ENCODE data around the gene ZNF524. TPM values are rescaled to one million over a fixed set of nuclear protein-coding genes. Genes with fewer than 3 reads are reported as not detected.
A peak's percentile ranks its signal among the peaks of the same experiment; 100 is the strongest.
"Not testable (repeated sequence)": the region's sequence is repeated elsewhere in the genome, so short reads cannot be mapped to it uniquely, and the experiment has no call there.

The ZNF524 gene
- total RNA-seq (2014; rRNA removed; shearing (Covaris generic)) = 14.7 and 16.9 TPM in 2 replicates

GRCh38 chr19:55599842-55600661 is at the start of gene ZNF524:
Gene ZNF524, plus strand, starts transcription at chr19:55600288. Its CDS starts 1,825 bp downstream, at chr19:55602113.
- peak; percentile 84 for DNase-seq (ENCODE audit: low read depth)

- no peak for DNase-seq (ENCODE audit: low read depth)
These were observed 49.8 kb upstream of the ZNF524 start for GRCh38 chr19:55550321-55550650.

GRCh38 chr19:55552206-55552605 is 47.9 kb upstream of the ZNF524 start:
- DNase-seq (ENCODE audit: low read depth) = no peak

- peak; percentile 66 for DNase-seq (ENCODE audit: low read depth)
These were observed 47.5 kb upstream of the ZNF524 start for GRCh38 chr19:55552620-55553019.

- no peak for DNase-seq (ENCODE audit: low read depth)
These were observed 46.6 kb upstream of the ZNF524 start for GRCh38 chr19:55553217-55554182.

- DNase-seq (ENCODE audit: low read depth) = no peak
These were observed 45.8 kb upstream of the ZNF524 start for GRCh38 chr19:55554302-55554701.

GRCh38 chr19:55554741-55555152 is 45.3 kb upstream of the ZNF524 start:
- no peak for DNase-seq (ENCODE audit: low read depth)

- no peak for DNase-seq (ENCODE audit: low read depth)
These were observed 40.4 kb upstream of the ZNF524 start for GRCh38 chr19:55559684-55560083.

- DNase-seq (ENCODE audit: low read depth) = no peak
These were observed 36.8 kb upstream of the ZNF524 start for GRCh38 chr19:55563261-55563690.

GRCh38 chr19:55566823-55567222 is 33.3 kb upstream of the ZNF524 start:
- no peak for DNase-seq (ENCODE audit: low read depth)

GRCh38 chr19:55567708-55568328 is 32.3 kb upstream of the ZNF524 start:
- DNase-seq (ENCODE audit: low read depth) = no peak

- not testable (repeated sequence) for DNase-seq (ENCODE audit: low read depth)
These were observed 30.6 kb upstream of the ZNF524 start for GRCh38 chr19:55569477-55569876.

- DNase-seq (ENCODE audit: low read depth) = not testable (repeated sequence)
These were observed 26.2 kb upstream of the ZNF524 start for GRCh38 chr19:55573929-55574328.

GRCh38 chr19:55576746-55577145 is 23.3 kb upstream of the ZNF524 start:
- DNase-seq (ENCODE audit: low read depth) = no peak

- no peak for DNase-seq (ENCODE audit: low read depth)
These were observed 21.9 kb upstream of the ZNF524 start for GRCh38 chr19:55578031-55578760.

- DNase-seq (ENCODE audit: low read depth) = no peak
These were observed 21.0 kb upstream of the ZNF524 start for GRCh38 chr19:55578761-55579747.

- DNase-seq (ENCODE audit: low read depth) = peak; percentile 33
These were observed 20.1 kb upstream of the ZNF524 start for GRCh38 chr19:55579766-55580621.

- DNase-seq (ENCODE audit: low read depth) = peak; percentile 86
These were observed 19.4 kb upstream of the ZNF524 start, which contains the start of gene ZNF579 for GRCh38 chr19:55580628-55581144. Gene ZNF579, minus strand, starts transcription at chr19:55580848. Its CDS starts 1,209 bp downstream, at chr19:55579639.

Measured in RPMI7951 (cell line).